ENCODE results near the gene BPGM.

DNA sequence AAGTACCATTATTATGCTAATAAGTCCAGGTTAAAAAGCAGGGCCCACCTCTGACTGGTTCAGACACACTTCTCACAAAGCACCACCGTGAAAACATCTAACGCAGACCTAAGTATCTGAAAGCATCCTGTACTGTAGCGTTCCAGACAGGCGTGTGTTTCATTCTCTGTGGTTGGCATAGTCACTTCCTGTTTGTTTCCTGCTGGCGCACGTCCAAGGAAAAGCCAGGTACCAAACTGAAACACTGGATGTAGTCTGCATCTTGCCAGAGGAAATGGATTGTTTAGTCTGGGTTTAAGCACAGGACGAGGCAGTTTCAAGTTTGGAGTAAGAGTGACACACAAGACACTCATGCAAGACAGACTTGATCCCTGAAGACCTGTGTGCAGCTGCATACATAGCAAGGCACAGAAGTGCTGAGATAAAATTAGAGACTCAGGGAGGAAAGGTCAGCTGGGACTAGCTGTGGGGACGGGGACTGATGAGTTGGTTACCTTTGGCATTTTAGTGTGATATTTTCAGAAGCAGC is 23.3 kb downstream of the BPGM start:
- TF ChIP-seq, protein P1, sequence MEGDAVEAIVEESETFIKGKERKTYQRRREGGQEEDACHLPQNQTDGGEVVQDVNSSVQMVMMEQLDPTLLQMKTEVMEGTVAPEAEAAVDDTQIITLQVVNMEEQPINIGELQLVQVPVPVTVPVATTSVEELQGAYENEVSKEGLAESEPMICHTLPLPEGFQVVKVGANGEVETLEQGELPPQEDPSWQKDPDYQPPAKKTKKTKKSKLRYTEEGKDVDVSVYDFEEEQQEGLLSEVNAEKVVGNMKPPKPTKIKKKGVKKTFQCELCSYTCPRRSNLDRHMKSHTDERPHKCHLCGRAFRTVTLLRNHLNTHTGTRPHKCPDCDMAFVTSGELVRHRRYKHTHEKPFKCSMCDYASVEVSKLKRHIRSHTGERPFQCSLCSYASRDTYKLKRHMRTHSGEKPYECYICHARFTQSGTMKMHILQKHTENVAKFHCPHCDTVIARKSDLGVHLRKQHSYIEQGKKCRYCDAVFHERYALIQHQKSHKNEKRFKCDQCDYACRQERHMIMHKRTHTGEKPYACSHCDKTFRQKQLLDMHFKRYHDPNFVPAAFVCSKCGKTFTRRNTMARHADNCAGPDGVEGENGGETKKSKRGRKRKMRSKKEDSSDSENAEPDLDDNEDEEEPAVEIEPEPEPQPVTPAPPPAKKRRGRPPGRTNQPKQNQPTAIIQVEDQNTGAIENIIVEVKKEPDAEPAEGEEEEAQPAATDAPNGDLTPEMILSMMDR (IDR thresholded peaks at IDR 0.05; ENCODE audit: borderline replicate concordance, extremely low read depth, low read length, poor library complexity, severe bottlenecking) = no peak
- no peak for TF ChIP-seq EZH2 (IDR thresholded peaks at IDR 0.05; ENCODE audit: borderline replicate concordance, low read depth, low read length, severe bottlenecking)
